A549 treated with Hydrocortisone at 1 μM for 4 hours (cell line): ENCODE results near the gene RTKN. TPM values are rescaled to one million over a fixed set of nuclear protein-coding genes. Genes with fewer than 3 reads are reported as not detected.

Experiments
- total RNA-seq: library from RNA; stranded (reverse); fragments of 200-300 nt; extraction: Qiagen RNA extraction; gene quantifications from 5 replicates; pipeline ENCODE4 v1.2.3, GENCODE V29; 2022

Gene RTKN
- total RNA-seq, result 20.2 to 26.0 TPM (median 21.9 TPM) in 5 replicates

GRCh38 chr2:74441690-74442482 lies at the start of gene RTKN:
TSS of gene RTKN (minus strand) at chr2:74441937. CDS start at chr2:74441816, 121 bp downstream.

GRCh38 chr2:74482801-74483674 lies 41.3 kb upstream of the RTKN start, which contains the start of the genes CCDC142 and TTC31:
TSS of gene CCDC142 (minus strand) at chr2:74482998. CDS start at chr2:74482837, 161 bp downstream.
TSS of gene TTC31 (plus strand) at chr2:74483081. CDS start at chr2:74483096, 15 bp downstream.

GRCh38 chr2:74472086-74472944 lies 30.6 kb upstream of the RTKN start, which contains the start of gene MRPL53:
TSS of gene MRPL53 (minus strand) at chr2:74472680. CDS start at chr2:74472660, 20 bp downstream.

GRCh38 chr2:74458132-74458937 lies 16.6 kb upstream of the RTKN start, which contains the start of gene WBP1:
TSS of gene WBP1 (plus strand) at chr2:74458438. CDS start at chr2:74458603, 165 bp downstream.

GRCh38 chr2:74454654-74455511 lies 13.1 kb upstream of the RTKN start, which contains the start of gene INO80B:
TSS of gene INO80B (plus strand) at chr2:74455087. CDS start at chr2:74455117, 30 bp downstream.

GRCh38 chr2:74421221-74421870 lies 20.4 kb downstream of the RTKN start, which contains the start of the genes C2orf81 and WDR54:
TSS of gene C2orf81 (minus strand) at chr2:74421619. CDS start at chr2:74421560, 59 bp downstream.
TSS of gene WDR54 (plus strand) at chr2:74421730. CDS start at chr2:74422154, 424 bp downstream.

GRCh38 chr2:74379851-74380789 lies 61.6 kb downstream of the RTKN start, which contains the start of gene DCTN1:
TSS of gene DCTN1 (minus strand) at chr2:74380311. CDS start at chr2:74380037, 274 bp downstream.

Other genes with a start within 250 kb of the RTKN start
- 141 to 160 TPM (median 147 TPM) in 5 replicates for gene MTHFD2, start 243.3 kb downstream of the RTKN start, total RNA-seq
- 0.31 to 0.47 TPM (median 0.42 TPM) in 5 replicates for gene SLC4A5, start 98.5 kb downstream of the RTKN start, total RNA-seq
- gene DCTN1, start 61.6 kb downstream of the RTKN start, total RNA-seq, result 120 to 153 TPM (median 146 TPM) in 5 replicates
- 3.0 to 3.5 TPM (median 3.1 TPM) in 5 replicates for gene C2orf81, start 20.3 kb downstream of the RTKN start, total RNA-seq
- 78.4 to 89.5 TPM (median 88.9 TPM) in 5 replicates for gene WDR54, start 20.2 kb downstream of the RTKN start, total RNA-seq
- gene INO80B, start 13.2 kb upstream of the RTKN start, total RNA-seq, result 44.8 to 56.4 TPM (median 51.5 TPM) in 5 replicates
- 55.6 to 85.5 TPM (median 80.0 TPM) in 5 replicates for gene WBP1, start 16.5 kb upstream of the RTKN start, total RNA-seq
- 47.8 to 53.0 TPM (median 51.0 TPM) in 5 replicates for gene MOGS, start 23.4 kb upstream of the RTKN start, total RNA-seq
- gene MRPL53, start 30.7 kb upstream of the RTKN start, total RNA-seq, result 84.4 to 153 TPM (median 139 TPM) in 5 replicates
- 10.5 to 14.8 TPM (median 13.4 TPM) in 5 replicates for gene CCDC142, start 41.1 kb upstream of the RTKN start, total RNA-seq
- 14.4 to 17.7 TPM (median 16.2 TPM) in 5 replicates for gene TTC31, start 41.1 kb upstream of the RTKN start, total RNA-seq
- gene LBX2, start 57.7 kb upstream of the RTKN start, total RNA-seq, result 2.4 to 4.3 TPM (median 3.6 TPM) in 5 replicates
- 30.9 to 37.4 TPM (median 34.0 TPM) in 5 replicates for gene PCGF1, start 65.8 kb upstream of the RTKN start, total RNA-seq
- gene TLX2, start 72.5 kb upstream of the RTKN start, total RNA-seq, result 0.08 to 0.35 TPM (median 0.27 TPM) in 5 replicates
- gene DQX1, start 84.3 kb upstream of the RTKN start, total RNA-seq, result 0.03 to 0.10 TPM (median 0.07 TPM) in 4 of 5 replicates, not detected in the other
- gene AUP1, start 87.8 kb upstream of the RTKN start, total RNA-seq, result 199 to 248 TPM (median 238 TPM) in 5 replicates
- 37.9 to 42.6 TPM (median 40.5 TPM) in 5 replicates for gene HTRA2, start 88.0 kb upstream of the RTKN start, total RNA-seq
- gene LOXL3, start 112.0 kb upstream of the RTKN start, total RNA-seq, result 0.28 to 0.57 TPM (median 0.40 TPM) in 5 replicates
- 4.1 to 5.3 TPM (median 4.2 TPM) in 5 replicates for gene DOK1, start 112.8 kb upstream of the RTKN start, total RNA-seq
- 0.03 TPM in 1 of 5 replicates, not detected in the others for gene M1AP, start 206.4 kb upstream of the RTKN start, total RNA-seq
- gene SEMA4F, start 212.3 kb upstream of the RTKN start, total RNA-seq, result 9.2 to 12.6 TPM (median 11.9 TPM) in 5 replicates